ENCODE results near the gene TGFA. TPM values are rescaled to one million over a fixed set of nuclear protein-coding genes. Genes with fewer than 3 reads are reported as not detected.
A peak's percentile ranks its signal among the peaks of the same experiment; 100 is the strongest.

The TGFA gene
- total RNA-seq, 1 donor = 0.63 TPM

GRCh38 chr2:70560442-70560841 is 6.8 kb upstream of the TGFA start:
- no peaks in the 10 kb centered on the region for H3K9me3 ChIP-seq (ENCODE audit: low read depth, low read length)
- H3K4me1 ChIP-seq (ENCODE audit: insufficient read depth, low read length) = no peaks in the 10 kb centered on the region
- no peak overlapping the region for H3K4me3 ChIP-seq (ENCODE audit: low read length)
- peaks cover 9% of the 10 kb centered on the region for H3K27me3 ChIP-seq (ENCODE audit: insufficient read depth, low read length)

- Histone ChIP-seq H3K27me3 (ENCODE audit: insufficient read depth, low read length) (peaks cover 13% of the 10 kb centered on the region), H3K9me3 (ENCODE audit: low read depth, low read length) (no peaks in the 10 kb centered on the region), H3K4me3 (ENCODE audit: low read length) (no peak overlapping the region), H3K4me1 (ENCODE audit: insufficient read depth, low read length) (no peaks in the 10 kb centered on the region)
Measured at GRCh38 chr2:70560040-70560439, 6.4 kb upstream of the TGFA start.

DNA sequence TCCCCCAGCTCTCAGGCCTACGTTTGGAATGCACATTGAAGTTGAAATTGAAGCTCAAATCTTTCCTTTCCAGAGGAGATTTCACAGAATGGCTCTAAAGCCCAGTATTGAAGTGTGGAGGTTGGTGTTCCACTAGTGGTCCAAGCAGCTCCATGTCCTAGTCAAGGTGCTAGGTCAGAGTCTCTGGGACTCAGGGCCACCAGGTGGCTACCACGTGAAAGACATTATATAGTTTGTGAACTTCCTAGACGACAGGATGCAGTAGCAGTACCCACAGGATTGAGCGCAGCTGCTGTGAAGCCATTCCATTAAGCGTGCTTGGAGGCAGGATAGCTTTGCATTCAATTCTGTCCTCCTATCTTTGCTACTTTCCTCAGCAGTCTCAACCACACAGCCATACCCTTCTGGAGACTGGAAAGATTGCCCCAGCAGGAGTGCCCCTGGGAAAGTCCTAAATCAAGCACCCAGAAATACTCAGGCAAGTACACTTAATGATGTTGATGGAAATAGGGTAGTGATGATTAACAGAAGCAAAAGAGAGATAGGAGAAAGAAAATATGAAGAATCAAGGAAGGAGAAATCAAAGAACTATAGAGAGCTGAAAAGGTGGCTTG is 4.7 kb upstream of the TGFA start:
- peaks cover 13% of the 10 kb centered on the region for H3K27me3 ChIP-seq (ENCODE audit: insufficient read depth, low read length)
- H3K4me3 ChIP-seq (ENCODE audit: low read length) = no peak overlapping the region
- peaks cover 10% of the 10 kb centered on the region for H3K4me1 ChIP-seq (ENCODE audit: insufficient read depth, low read length)
- H3K9me3 ChIP-seq (ENCODE audit: low read depth, low read length) = no peaks in the 10 kb centered on the region

DNA sequence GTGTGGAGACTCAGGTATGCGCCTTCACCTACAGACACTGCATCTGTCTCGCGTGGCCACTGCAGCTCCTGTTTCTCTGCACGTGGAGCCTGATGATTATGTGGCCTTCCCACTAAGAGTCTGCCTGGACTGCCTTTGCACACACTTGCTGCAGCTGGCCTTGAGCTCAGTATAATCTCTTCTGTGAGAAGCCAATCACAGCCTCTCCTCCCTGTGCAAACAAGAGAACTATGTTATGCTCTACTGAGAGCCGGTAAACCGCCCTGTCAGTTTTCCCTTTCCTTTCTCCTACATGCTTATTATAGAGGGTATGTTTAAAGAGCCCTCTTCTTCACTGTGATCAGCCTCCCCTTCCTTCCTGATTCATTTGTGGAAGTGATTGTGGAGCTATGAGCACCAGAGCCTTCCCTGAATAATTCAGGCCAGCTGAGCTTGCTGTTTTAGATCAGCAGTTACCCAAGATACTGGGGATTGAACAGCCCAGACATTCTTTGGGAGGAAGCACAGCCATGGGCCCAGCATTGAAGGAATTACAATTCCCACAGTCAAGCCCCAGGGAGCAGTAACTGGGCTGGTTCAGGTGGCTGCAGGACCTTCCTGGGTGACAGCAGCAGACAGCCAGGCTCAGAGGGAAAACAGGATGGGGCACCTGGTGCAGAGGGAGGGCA is 3.7 kb upstream of the TGFA start:
- Histone ChIP-seq H3K4me3 (ENCODE audit: low read length) (no peak overlapping the region), H3K9me3 (ENCODE audit: low read depth, low read length) (no peaks in the 10 kb centered on the region), H3K27me3 (ENCODE audit: insufficient read depth, low read length) (peaks cover 22% of the 10 kb centered on the region), H3K4me1 (ENCODE audit: insufficient read depth, low read length) (peaks cover 20% of the 10 kb centered on the region)

- peaks cover 21% of the 10 kb centered on the region for H3K4me1 ChIP-seq (ENCODE audit: insufficient read depth, low read length)
- no peaks in the 10 kb centered on the region for H3K9me3 ChIP-seq (ENCODE audit: low read depth, low read length)
- H3K4me3 ChIP-seq (ENCODE audit: low read length) = no peak overlapping the region
- H3K27me3 ChIP-seq (ENCODE audit: insufficient read depth, low read length) = peaks cover 29% of the 10 kb centered on the region
Measured at GRCh38 chr2:70556608-70557007, 3.0 kb upstream of the TGFA start.

DNA sequence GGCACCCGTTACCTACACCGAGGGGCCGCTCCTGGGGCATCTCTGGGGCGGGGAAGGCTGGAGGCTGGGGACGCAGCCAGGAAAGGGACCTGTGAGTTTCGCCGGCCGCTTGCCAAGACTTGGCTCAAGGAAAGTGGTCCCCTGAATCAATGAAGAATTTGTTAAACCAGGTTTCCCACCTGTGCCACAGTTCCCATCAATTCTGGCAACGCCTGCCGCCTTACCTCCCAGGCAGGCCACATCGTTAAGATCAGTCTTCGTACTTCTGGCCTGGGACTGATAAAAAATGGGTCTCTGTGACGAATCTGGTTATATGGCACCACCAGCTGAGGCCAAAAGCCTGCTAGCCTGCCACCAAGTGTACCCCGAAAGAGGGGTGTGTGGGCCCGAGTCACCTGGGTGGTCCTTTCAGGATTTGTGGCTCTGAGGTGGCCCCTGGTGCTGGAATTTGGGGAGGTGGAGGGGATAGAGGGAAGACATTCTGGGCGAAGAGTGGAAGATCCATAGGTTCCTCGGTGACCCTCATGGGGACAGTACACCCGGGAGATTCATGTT is 789 bp upstream of the TGFA start:
- Histone ChIP-seq H3K4me1 (ENCODE audit: insufficient read depth, low read length) (peaks cover 21% of the 10 kb centered on the region), H3K4me3 (ENCODE audit: low read length) (peak overlapping the region; percentile 53), H3K27me3 (ENCODE audit: insufficient read depth, low read length) (peaks cover 37% of the 10 kb centered on the region), H3K9me3 (ENCODE audit: low read depth, low read length) (no peaks in the 10 kb centered on the region)

GRCh38 chr2:70553334-70553583 is 367 bp downstream of the TGFA start:
- Histone ChIP-seq H3K4me1 (ENCODE audit: insufficient read depth, low read length) (peaks cover 21% of the 10 kb centered on the region), H3K27me3 (ENCODE audit: insufficient read depth, low read length) (peaks cover 33% of the 10 kb centered on the region), H3K4me3 (ENCODE audit: low read length) (peak overlapping the region; percentile 53), H3K9me3 (ENCODE audit: low read depth, low read length) (no peaks in the 10 kb centered on the region)

- Histone ChIP-seq H3K4me1 (ENCODE audit: insufficient read depth, low read length) (peaks cover 21% of the 10 kb centered on the region), H3K27me3 (ENCODE audit: insufficient read depth, low read length) (peaks cover 28% of the 10 kb centered on the region), H3K9me3 (ENCODE audit: low read depth, low read length) (no peaks in the 10 kb centered on the region), H3K4me3 (ENCODE audit: low read length) (peak overlapping the region; percentile 53)
Measured at GRCh38 chr2:70552501-70553333, 909 bp downstream of the TGFA start.

DNA sequence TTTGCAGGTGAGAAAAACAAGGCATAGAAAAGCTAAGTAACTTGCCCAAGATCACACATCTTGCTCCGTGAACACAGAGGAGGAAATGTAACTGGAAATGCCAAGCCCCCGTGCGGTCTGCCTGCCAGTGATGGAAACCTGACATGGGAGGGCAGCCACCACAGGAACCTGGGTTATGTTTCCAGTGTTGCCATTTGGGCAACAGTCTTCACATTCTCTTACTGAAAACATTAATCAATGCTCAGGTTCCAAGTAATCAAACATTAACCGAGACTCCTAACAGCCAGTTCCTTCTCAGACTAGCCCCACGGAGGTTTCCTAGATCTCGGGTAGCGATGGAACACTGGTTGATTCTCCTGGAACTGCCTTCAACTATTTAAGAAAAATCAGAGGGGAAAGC is 2.5 kb downstream of the TGFA start:
- Histone ChIP-seq H3K4me3 (ENCODE audit: low read length) (no peak overlapping the region), H3K27me3 (ENCODE audit: insufficient read depth, low read length) (peaks cover 28% of the 10 kb centered on the region), H3K9me3 (ENCODE audit: low read depth, low read length) (no peaks in the 10 kb centered on the region), H3K4me1 (ENCODE audit: insufficient read depth, low read length) (peaks cover 21% of the 10 kb centered on the region)

DNA sequence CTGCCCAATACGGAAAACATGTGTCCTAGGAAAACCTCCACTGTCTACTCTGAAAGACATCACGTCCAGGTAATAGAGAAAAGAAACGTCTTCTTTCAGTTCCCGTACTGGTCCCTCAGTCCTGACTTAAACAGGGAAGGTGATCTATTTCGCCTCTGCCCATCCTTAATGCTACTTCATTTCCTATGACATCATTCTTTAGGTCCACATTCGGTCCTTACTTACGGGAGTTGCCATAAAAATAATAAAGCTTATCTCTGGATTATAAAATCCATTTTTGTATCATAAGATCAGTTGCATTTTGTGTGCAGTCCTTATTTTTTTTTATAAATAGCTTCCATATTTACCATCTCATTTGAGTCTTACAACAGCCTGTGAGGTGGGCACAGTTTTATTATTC is 3.7 kb downstream of the TGFA start:
- H3K4me1 ChIP-seq (ENCODE audit: insufficient read depth, low read length) = peaks cover 21% of the 10 kb centered on the region
- no peaks in the 10 kb centered on the region for H3K9me3 ChIP-seq (ENCODE audit: low read depth, low read length)
- no peak overlapping the region for H3K4me3 ChIP-seq (ENCODE audit: low read length)
- H3K27me3 ChIP-seq (ENCODE audit: insufficient read depth, low read length) = peaks cover 24% of the 10 kb centered on the region

GRCh38 chr2:70549064-70549710 is 4.4 kb downstream of the TGFA start:
- H3K4me3 ChIP-seq (ENCODE audit: low read length) = no peak overlapping the region
- H3K9me3 ChIP-seq (ENCODE audit: low read depth, low read length) = no peaks in the 10 kb centered on the region
- peaks cover 24% of the 10 kb centered on the region for H3K27me3 ChIP-seq (ENCODE audit: insufficient read depth, low read length)
- H3K4me1 ChIP-seq (ENCODE audit: insufficient read depth, low read length) = peaks cover 14% of the 10 kb centered on the region

- peaks cover 10% of the 10 kb centered on the region for H3K4me1 ChIP-seq (ENCODE audit: insufficient read depth, low read length)
- H3K27me3 ChIP-seq (ENCODE audit: insufficient read depth, low read length) = peaks cover 24% of the 10 kb centered on the region
- no peaks in the 10 kb centered on the region for H3K9me3 ChIP-seq (ENCODE audit: low read depth, low read length)
- no peak overlapping the region for H3K4me3 ChIP-seq (ENCODE audit: low read length)
Measured at GRCh38 chr2:70548233-70548632, 5.4 kb downstream of the TGFA start.

DNA sequence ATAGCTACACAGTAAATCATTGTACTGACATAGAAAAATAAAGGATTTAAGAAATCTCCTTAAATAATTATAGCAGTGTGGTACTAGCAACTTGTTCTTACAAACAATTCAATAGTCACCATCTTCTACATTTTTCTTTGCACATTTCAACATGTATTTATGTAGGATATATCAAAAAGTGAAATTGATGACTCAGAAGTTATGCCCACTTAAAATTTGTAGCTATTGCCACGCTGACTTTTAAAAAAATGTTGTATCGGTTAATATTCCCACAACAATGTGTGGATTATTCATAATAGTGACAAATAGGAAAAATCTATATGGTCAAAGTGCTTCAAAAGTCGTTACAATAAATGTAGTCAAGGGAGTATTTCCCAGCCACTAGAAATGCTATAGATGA is 6.7 kb downstream of the TGFA start:
- Histone ChIP-seq H3K9me3 (ENCODE audit: low read depth, low read length) (no peaks in the 10 kb centered on the region), H3K4me3 (ENCODE audit: low read length) (no peak overlapping the region), H3K27me3 (ENCODE audit: insufficient read depth, low read length) (peaks cover 11% of the 10 kb centered on the region), H3K4me1 (ENCODE audit: insufficient read depth, low read length) (no peaks in the 10 kb centered on the region)

DNA sequence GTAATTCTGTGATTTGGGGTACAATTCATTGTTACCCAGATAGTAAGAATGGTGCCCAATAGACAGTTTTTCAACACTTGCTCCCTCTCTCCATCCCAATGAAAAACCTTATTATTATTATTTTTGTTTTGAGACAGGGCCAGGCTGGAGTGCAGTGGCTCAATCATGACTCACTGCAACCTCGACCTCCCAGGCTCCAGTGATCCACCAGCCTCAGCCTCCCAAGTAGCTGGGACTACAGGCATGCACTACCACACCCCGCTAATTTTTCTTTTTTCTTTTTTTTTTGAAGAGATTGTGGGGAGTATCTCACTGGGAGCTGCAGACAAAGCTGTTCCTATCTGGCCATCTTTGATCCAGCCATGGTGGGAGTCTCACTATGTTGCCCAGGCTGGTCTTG is 7.2 kb downstream of the TGFA start:
- no peaks in the 10 kb centered on the region for H3K9me3 ChIP-seq (ENCODE audit: low read depth, low read length)
- no peak overlapping the region for H3K4me3 ChIP-seq (ENCODE audit: low read length)
- H3K4me1 ChIP-seq (ENCODE audit: insufficient read depth, low read length) = no peaks in the 10 kb centered on the region
- H3K27me3 ChIP-seq (ENCODE audit: insufficient read depth, low read length) = peaks cover 6% of the 10 kb centered on the region

- no peaks in the 10 kb centered on the region for H3K9me3 ChIP-seq (ENCODE audit: low read depth, low read length)
Measured at GRCh38 chr2:70541481-70542020, 12.1 kb downstream of the TGFA start.

More at GRCh38 chr2:70541481-70542020, 12.1 kb downstream of the TGFA start:
- no peaks in the 10 kb centered on the region for H3K27me3 ChIP-seq (ENCODE audit: insufficient read depth, low read length)
- no peak overlapping the region for H3K4me3 ChIP-seq (ENCODE audit: low read length)
- no peaks in the 10 kb centered on the region for H3K4me1 ChIP-seq (ENCODE audit: insufficient read depth, low read length)

Data from mononuclear cell (primary cell).